Stimulated activated CD8-positive, alpha-beta memory T cell treated with anti-CD3 and anti-CD28 coated beads, Interleukin-2, amount 100 ng/mL, for 48 hours (primary cell): ENCODE data around the gene NOX5.
A peak's percentile ranks its signal among the peaks of the same experiment; 100 is the strongest.

Experiments used
- DNase-seq, 2 donors: peaks; one replicate each; pipeline ENCODE4 v3.0.0-alpha.2; 2020; ENCODE audit warnings: low read depth in 2 of 2

The NOX5 gene

DNA sequence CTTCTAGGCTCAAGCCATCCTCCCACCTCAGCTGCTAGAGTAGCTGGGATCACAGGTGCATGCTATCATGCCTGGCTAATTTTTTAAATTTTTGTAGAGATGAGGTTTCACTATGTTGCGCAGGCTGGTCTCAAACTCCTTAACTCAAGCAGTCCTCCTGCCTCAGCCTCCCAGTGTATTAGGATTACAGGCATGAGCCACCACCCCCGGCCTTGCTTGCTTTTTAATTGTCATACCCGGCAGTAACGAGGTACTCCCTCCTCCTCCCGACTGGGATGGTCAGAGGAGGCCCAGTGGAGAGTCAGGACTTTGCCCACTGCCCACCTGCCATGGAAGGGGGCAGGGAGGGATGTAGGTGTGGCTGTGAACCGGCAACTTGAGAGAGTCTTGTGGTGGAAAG is 4.5 kb downstream of the NOX5 start:
- no peak for DNase-seq

DNA sequence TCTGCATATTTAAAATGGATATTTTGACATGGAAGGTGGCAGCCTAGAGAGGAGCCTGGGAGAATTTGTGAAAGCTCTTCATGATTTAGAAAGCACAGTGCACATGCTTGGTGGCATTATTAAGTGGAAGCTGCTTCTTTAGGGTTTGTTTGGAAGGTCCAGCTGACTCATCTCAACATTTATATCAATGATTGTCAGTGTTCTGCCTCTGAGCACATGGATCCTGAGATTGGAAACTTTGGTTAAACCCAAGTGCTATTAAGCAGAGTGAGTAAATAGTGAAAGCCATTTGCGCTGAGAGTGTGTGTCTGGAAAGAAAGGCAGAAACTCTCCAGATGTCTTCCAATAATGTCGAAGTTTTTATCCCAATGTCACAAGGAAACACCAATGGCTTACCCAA is 7.4 kb downstream of the NOX5 start:
- no peak for DNase-seq

DNA sequence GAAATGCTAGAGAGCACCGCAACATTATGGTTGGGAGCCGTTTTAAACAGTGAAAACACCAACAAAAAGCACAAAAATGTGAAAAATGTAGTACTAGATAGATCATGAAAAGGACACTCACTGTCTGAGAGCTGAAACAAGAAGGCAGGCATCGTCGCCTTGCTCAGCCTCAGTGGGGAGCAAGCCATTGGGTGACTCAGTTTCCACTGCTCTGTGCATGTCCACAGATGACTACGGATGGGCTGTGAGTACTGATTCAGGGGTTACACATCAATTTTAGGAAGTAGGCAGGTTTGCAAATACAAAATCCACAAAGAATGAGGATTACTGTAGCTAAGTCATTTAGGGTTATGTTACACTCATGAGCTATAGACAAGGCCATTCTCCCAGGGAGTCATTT is 10.8 kb downstream of the NOX5 start:
- no peak for DNase-seq

DNA sequence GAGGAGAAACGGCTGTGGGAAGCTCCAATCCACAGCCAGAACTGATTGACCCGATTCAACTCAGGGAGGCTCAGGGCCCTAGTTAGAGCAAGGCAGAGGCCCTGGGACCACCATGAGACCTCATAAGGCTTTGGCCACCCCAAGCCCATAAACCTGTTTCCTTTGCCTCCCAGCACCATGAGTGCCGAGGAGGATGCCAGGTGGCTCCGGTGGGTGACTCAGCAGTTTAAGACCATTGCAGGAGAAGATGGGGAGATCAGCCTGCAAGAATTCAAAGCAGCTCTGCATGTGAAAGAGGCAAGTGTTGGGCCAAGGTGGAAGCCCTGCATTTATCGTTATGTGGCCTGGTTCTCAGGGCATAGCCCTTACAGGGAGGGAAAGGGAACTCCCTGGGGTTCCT is 11.9 kb downstream of the NOX5 start:
- DNase-seq: no peak

DNA sequence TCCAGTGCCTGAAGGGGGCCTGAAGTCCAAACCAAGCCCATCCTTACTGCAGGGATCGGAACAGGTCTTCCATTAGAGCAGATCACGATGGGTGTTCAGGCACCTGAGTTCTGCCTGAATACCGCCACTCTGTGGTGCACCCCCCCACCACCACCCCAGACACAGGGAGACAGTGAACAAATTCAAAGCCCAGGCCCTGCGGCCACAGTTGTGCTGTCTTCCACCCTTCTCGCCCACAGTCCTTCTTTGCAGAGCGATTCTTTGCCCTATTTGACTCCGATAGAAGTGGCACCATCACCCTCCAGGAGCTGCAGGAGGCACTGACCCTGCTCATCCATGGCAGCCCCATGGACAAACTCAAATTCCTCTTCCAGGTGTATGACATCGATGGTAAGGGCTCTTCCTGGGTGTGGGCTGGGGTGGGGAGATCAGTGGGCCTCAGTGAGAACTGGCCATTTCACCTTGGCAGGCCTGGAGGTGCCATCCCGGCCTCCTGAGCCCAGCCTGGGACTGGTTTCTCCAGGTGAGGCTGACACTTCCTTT is 13.6 kb downstream of the NOX5 start:
- no peak for DNase-seq

DNA sequence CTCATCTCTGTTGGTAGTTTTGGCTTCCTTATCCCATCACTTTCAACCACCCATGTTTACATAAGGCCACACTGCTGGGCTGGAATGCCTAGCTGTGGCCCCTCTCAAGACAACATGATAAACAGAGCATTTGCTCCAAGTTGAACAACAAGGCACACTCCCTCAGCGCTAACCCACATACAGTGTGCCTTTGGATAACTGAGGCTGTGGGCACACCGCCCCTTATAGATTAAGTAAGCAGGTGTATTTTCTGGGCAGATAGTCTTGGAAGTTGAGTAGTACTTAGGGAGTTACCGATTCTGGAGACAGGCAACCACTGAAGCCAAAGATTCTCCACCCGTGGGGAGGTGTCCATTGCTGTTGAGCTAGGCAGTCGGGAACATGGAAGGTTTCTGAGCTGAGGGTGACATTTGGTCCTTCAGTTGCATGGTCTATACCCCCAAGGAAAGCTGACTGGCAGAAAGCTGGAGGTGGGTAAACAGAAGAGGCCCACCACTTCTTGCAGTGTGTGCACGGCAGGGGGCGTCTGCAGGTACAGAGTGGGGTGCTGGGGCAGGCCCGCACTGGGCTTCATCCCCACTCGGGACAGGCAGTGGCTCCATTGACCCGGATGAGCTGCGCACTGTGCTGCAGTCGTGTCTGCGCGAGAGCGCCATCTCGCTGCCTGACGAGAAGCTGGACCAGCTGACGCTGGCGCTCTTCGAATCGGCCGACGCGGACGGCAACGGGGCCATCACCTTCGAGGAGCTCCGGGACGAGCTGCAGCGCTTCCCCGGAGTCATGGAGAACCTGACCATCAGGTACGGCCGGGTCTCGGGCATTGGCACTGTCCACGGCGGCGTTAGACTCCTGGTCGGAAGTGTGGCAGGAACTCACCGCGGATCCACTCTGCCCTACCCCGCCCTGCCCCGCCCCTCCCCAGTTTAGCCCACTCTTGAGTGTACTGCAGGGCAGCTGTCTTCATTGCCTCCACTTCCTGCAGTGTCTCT is 16.8 kb downstream of the NOX5 start:
- peak in 1 of 2 donors; percentile 34 for DNase-seq

DNA sequence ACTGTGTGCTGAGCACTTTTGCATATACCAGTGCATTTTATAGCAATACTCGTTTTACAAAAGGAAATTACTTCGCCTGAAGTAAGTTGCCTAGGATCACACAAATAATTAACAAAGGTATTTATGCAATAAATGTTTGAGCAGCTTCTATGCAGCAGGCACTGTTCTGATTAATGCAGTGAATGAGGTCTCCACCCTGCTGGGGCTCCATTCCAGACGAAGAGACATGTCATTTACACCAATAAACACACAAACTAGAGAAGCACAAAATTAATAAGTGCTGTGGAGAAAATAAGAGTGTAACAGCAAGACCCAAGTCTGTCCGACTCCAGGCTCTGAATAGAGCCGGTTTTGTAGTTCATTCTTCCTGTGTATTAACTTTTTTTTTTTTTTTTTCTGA is 17.5 kb downstream of the NOX5 start:
- DNase-seq: no peak

DNA sequence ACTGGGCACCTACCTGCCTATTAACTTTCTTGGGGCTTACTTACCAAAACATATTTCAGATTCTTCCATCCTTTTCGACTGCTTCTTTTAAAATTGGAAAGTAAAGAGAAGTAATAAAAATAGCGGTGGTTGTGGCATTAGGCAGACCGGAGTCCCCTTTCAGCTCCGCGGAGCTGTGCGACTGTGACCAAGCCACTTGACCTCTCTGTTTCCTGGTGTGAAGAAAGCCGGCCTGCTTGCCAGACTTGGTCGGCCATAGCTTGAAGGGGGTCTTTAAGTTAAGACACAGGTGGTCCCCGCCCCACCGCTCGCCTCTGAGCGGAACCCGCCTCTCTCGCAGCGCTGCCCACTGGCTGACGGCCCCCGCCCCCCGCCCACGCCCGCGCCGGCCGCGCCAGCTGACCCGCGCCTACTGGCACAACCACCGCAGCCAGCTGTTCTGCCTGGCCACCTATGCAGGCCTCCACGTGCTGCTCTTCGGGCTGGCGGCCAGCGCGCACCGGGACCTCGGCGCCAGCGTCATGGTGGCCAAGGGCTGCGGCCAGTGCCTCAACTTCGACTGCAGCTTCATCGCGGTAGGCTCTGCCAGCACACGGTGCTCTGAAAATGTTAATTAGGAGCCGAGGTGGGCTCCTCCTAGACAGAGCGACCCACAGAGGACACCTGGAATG is 18.3 kb downstream of the NOX5 start:
- DNase-seq: no peak

DNA sequence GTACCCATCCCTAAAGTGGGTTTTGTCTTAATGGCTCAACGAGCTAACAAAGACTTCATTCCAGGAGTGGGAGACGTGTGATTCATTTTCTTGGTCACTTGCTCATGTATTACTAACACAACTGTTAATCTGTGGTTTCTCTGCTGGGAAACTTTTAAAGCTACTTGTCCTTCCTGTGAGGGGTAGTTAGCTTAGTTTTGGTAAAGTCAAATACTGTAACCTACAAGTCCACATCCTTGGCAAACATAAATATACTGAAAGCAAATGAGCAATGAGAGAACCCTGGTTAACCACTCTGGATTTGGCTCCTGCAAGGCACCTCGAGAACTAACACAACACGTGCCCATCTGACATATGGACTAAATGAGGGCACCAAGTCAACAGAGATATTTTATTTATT is 19.9 kb downstream of the NOX5 start:
- DNase-seq: no peak

DNA sequence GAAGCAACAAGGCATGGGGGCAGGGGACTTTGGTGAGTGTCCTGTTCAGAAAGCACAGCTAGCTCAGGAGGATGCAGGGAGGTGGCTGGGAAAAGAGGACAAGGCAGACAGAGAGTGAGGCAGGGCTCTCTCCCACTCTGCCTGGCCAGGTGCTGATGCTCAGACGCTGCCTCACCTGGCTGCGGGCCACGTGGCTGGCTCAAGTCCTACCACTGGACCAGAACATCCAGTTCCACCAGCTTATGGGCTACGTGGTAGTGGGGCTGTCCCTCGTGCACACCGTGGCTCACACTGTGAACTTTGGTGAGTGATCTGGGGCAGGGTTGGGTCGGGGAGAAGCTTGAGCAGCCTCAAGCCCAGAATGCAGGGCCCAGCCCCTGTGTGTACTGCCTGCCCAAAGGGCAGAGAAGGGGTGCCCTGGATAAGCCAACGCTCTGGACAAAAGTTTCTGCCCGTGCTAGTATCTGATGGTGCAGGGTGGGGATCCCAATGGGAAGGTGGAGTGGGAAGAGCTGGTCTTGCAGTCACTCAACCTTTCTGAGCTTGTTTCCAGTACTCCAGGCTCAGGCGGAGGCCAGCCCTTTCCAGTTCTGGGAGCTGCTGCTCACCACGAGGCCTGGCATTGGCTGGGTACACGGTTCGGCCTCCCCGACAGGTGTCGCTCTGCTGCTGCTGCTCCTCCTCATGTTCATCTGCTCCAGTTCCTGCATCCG is 20.9 kb downstream of the NOX5 start:
- no peak for DNase-seq

DNA sequence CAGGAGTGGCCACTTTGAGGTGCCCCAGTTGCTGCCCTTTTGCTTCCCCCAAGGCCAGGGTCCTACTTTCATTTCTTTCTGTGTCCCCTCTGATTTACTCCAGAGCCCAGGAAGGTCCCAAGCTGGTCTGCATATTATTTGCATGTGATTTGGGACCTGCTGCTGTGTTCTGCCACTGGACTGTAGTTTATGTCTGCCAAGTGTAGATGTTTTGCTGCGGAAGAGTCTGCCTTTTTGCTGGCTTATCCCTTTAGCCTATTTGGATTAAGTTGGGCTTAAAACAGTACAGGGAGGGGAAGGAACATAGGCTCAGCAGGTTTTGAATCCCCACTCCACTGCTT is 21.4 kb downstream of the NOX5 start:
- DNase-seq: no peak

DNA sequence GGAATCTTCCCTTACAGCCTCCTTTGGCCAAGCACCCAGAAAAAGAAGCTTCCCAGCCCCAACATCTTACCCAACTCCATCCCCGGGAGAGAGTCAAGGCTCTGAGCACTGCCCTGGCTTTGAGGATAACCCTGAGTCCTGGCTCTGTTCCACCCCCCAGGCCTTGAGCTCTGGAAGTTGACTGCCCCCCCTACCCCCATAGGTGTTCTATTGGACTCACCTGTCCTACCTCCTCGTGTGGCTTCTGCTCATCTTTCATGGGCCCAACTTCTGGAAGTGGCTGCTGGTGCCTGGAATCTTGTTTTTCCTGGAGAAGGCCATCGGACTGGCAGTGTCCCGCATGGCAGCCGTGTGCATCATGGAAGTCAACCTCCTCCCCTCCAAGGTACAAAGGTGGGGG is 22.3 kb downstream of the NOX5 start:
- no peak for DNase-seq

DNA sequence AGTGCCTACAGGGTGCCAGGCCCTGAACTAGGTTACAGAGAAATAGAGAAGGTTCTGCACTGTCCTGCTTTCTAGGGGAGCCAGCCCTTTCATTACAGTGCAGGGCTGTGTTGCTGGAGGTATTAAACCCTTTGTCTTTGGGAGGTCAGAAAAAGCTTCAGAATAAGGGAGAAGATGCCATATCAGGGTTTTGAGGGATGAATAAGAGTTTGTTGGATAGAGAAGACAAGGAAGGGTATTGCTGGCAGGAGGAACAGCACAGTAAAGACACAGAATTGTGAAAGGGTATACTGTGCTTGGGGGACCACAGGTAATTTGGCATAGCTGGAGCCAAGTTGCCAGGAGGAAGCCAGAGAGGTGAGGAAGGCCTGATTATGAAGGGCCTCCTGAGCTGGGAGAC is 23.0 kb downstream of the NOX5 start:
- DNase-seq: no peak

DNA sequence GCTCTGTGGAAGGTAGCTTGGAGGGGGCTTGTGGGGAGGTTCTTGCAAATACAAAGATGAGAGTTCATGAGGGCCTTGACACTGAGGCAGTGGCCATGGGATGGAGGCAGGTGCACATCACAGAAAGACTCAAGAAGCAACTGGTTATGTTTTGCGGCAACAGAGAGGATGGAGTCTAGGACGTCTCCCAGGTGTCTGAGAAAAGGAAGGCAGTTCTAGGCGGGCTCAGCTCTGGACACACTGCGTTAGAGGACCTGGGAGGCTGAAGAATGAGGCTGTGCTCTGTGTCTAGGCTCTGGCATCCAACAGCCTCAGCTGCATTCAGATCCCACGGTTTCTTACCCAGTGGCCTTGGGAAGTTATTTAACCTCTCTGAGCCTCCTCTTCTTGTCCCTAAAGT is 23.5 kb downstream of the NOX5 start:
- DNase-seq: no peak

DNA sequence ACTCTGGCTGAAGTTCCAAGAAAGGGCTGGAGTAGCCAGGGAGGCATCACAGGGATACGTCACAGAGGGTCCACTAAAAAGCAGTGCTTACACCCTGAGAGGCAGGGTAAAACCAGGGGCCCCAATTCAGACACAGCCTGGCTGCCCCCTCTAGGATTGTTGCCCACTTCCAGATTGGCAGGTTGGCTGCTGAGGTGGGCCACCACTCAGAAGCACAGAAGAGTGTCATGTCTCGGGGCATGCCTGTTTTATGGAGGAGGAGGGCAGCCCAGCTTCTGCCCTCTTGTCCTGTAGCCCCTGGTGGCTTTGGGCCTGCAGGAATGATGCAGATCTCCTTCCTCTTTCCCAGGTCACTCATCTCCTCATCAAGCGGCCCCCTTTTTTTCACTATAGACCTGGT is 24.0 kb downstream of the NOX5 start:
- no peak for DNase-seq

DNA sequence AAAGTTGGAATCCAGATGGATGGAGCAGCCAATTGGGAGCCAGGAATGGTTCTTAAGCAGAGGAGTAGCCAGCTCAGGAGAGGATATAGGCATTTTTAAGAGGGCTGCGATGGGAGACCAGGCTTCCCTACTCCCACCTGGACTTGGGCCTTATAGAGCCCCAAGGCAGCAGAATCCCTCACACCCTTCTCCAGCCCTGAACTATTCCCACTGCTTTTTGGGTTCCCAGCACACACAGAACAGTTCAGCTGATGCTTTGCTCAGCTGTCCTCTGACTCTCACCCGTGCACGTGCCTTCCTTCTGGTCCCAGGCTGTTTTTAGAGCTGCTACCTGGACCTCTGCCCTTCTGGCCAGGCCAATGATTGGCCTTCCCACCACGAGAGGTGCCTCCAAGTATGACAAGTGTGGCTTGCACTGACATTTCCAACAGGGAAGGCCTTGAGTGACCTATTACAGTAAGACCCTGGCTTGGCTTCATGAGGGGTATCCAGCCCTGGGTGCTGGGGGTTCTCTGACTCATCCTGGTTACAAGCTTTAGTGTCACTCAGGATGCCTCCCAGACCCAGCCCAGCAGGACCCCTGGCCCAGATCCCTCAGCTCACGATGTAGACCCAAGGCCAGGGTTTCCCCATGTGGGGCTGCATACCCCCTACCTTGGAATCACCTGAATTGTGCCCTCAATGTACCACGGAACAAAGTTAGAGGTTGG is 25.2 kb downstream of the NOX5 start:
- no peak for DNase-seq

DNA sequence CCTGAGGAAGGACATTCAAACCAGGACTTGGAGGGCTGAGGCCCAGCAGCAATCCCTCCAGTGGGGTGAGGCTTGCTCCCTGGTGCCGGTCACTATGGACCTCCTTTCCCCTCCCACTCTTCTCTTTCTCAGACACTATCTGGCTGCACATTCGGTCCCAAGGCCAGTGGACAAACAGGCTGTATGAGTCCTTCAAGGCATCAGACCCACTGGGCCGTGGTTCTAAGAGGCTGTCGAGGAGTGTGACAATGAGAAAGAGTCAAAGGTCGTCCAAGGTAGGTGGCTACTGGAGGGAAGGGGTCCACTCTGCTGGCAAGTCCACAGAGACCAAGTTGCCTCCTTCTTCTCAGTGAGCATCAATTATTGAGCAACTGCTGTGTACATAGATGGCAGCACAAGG is 28.0 kb downstream of the NOX5 start:
- DNase-seq: no peak

DNA sequence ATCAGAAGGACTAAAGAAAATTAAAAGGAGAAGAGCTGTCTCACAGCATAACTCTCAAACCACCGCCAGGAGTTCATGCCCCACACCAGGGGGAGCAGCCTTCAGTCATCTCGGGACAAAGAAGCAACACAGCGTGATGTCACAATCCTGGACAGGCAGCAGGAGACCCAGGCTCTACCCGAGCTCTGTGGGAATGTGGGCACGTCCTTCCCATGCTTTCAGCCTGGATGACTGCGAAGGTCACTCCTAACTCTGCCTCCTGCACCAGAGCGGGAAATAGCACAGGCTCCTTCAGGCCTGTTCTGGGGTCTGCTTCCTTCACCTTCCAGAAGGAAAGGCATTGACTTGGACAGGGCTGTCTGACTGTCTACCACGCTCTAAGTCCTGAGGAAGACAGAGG is 31.3 kb downstream of the NOX5 start:
- no peak for DNase-seq

DNA sequence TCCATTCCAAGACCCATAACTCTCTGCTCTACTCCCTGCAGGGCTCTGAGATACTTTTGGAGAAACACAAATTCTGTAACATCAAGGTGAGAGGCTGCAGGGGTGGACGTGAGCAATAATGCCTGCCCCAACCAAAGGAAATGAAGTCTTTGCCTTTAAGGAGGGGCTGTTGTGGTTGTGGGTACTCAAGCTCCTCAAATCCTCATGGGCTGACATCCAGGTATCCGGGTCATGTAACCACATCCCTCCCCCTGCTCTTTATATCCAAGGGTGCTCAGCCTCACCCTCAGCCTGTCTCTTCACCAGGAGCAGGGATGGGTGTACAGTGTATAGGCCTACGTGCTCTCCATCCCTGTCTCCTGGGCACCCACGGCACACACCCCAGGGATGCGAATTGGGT is 32.3 kb downstream of the NOX5 start:
- no peak for DNase-seq

DNA sequence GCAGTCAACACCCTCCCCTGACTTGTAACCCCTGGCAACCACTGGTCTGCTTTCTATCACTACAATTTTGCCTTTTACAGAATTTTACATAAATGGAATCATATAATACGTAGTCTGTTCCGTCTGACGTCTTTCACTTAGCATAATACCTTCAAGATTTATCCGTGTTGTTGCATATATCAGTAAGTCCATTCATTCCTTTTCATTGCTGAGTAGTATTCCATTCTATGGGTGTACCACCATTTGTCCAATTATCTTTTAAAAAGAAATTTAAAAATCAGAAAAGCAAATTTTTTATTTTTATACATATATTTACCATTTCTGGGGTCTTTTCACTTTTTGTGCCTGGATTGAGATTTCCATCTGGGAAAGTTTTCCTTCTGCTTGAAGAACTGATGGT is 35.5 kb downstream of the NOX5 start:
- DNase-seq: no peak

DNA sequence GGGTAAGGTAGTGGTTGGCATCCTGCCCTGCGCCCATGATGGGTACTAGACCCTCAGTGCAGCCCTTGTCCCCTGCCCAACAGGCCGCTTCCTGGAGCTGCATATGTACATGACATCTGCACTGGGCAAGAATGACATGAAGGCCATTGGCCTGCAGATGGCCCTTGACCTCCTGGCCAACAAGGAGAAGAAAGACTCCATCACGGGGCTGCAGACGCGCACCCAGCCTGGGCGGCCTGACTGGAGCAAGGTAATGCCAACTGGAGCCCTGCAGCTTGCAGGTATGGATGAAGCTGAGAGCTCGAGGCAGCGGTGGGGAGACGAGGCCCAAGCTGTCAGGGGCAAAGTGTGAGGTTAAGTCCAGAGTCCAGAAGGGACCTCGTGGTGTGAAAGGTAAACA is 40.8 kb downstream of the NOX5 start:
- DNase-seq: no peak

DNA sequence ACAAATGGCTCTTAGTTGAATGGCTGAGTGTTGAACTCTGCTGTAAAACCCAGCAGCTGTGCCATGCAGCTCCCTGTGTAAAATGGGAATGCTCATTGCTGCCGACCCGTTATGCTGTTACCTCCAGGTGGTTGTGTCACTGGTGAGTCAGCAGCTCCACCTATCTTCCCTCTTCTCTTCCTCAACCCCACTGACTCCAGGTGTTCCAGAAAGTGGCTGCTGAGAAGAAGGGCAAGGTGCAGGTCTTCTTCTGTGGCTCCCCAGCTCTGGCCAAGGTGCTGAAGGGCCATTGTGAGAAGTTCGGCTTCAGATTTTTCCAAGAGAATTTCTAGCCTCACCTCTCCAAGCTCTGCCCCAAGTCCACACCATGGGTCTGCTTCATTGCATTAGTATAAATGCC is 41.9 kb downstream of the NOX5 start:
- DNase-seq: no peak
